Activated CD8-positive, alpha-beta T cell treated with anti-CD3 and anti-CD28 coated beads, Interleukin-2, amount 10 ng/mL, durations not matched to agents 7 days and 5 days (primary cell): ENCODE data around the gene CR1. TPM values are rescaled to one million over a fixed set of nuclear protein-coding genes. Genes with fewer than 3 reads are reported as not detected.
"Not testable (repeated sequence)": the region's sequence is repeated elsewhere in the genome, so short reads cannot be mapped to it uniquely, and the experiment has no call there.

Experiments
- ATAC-seq: fragments of 150-1000 bp; cut with Tn5 transposase; one replicate; pipeline ENCODE4 v1.10.0; 2021; ENCODE audit warnings: moderate library complexity
- CTCF ChIA-PET: fragments of 350-600 bp; sonication (Branson Sonifier 250); formaldehyde crosslinking; loops from one replicate; lab custom pipeline; 2021; ENCODE audit warnings: antibody characterized with exemption; lab: Charles Lee
- POLR2A ChIA-PET: fragments of 350-600 bp; sonication (Branson Sonifier 250); formaldehyde crosslinking; loops from one replicate; lab custom pipeline; 2021; ENCODE audit warnings: antibody characterized with exemption; lab: Charles Lee
- DNase-seq: peaks from one replicate; pipeline ENCODE4 v3.0.0-alpha.2; 2020
- H3K27ac Mint-ChIP-seq: one replicate; pipeline ENCODE4 v1.8.0; 2021; ENCODE audit warnings: mild to moderate bottlenecking, mixed read lengths
- H3K27me3 Mint-ChIP-seq: one replicate; pipeline ENCODE4 v1.8.0; 2021; ENCODE audit warnings: low read depth, mixed read lengths
- H3K36me3 Mint-ChIP-seq: one replicate; pipeline ENCODE4 v1.8.0; 2021; ENCODE audit warnings: low read depth, mixed read lengths
- H3K4me1 Mint-ChIP-seq: one replicate; pipeline ENCODE4 v1.8.0; 2021; ENCODE audit warnings: low read depth, mixed read lengths
- H3K4me3 Mint-ChIP-seq: one replicate; pipeline ENCODE4 v1.8.0; 2021; ENCODE audit warnings: mild to moderate bottlenecking, mixed read lengths
- H3K9me3 Mint-ChIP-seq: one replicate; pipeline ENCODE4 v1.8.0; 2022; ENCODE audit warnings: mixed read lengths; ENCODE audit not compliant: insufficient read depth
- total RNA-seq, 2 experiments: library from RNA; stranded (reverse); gene quantifications; one replicate each; pipeline ENCODE4 v1.2.3, GENCODE V29; 2021

The CR1 gene
- total RNA-seq, 2 experiments from 2014 or later, result 0.08 to 0.16 TPM

DNA sequence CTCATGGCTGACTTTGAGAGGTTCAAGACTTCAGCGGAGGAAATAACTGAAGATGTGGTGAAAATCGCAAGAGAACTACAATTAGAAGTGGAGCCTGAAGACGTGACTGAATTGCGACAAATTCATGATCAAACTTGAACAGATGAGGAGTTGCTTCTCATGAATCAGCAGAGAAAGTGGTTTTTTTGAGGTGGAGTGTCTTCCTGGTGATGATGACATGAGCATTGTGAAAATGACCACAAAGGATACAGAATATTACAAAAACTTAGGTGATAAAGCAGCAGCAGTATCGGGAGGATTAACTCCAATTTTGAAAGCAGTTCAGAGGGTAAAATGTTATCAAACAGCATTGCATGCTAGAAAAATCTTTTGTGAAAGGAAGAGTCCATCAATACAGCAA lies 58.9 kb downstream of the CR1 start:
- DNase-seq, H3K27me3 Mint-ChIP-seq, CTCF ChIA-PET, H3K4me1 Mint-ChIP-seq, POLR2A ChIA-PET, H3K27ac Mint-ChIP-seq, H3K9me3 Mint-ChIP-seq, H3K36me3 Mint-ChIP-seq, H3K4me3 Mint-ChIP-seq: not testable (repeated sequence)
- peak; percentile 49 for ATAC-seq

DNA sequence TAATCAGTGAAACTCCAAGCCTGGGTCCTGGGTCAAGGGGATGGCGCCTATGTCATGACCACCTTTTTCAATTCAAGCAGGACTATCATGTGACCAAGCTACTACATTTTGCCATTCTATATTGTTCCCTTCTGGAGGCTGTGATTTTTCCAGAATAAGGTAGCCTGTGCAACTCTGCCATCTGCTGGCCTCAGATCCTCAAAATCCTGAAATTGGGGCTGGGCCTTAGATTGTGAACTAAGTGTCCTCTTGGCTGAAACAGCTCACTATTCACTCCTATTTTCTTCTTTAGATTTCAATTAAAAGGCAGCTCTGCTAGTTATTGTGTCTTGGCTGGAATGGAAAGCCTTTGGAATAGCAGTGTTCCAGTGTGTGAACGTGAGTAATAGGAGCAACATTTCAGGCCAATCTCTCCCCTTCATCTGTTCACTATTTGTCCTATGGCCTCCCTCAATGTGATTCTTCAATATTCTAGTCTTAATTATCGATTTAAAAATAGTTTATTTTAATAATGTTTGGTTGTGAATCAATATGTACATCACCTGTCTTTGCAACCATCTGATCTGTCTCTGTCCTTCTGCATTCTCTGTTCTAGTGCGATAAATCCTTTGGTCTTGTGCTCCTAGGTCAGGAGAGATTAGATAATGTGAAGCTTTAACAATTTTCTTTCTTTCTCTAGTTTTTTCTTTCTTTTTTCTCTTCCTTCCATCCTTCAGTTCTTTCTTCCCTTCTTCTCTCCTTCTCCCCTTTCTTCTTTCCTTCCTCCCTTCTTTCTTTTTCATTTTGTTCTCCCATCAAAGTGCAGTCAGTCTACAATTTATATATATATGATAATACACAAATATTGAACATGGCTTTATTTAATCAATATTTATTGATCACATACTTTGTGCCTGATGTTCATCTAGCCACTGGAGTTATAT lies 69.8 kb downstream of the CR1 start:
- peak; percentile 42 for DNase-seq
- no peak for ATAC-seq
- ChIA-PET CTCF (interaction anchor here (1.0 to 1.2 kb wide), 3 partner anchors 64 to 476 kb away, joined by 3 to 4 read pairs (median 3); no protein-coding TSS in a partner anchor), POLR2A (no interaction called here)
- Mint-ChIP-seq H3K4me3 (no peak overlapping the region), H3K27ac (no peak overlapping the region), H3K9me3 (no peaks in the 10 kb centered on the region), H3K4me1 (no peaks in the 10 kb centered on the region), H3K27me3 (peaks cover 13% of the 10 kb centered on the region), H3K36me3 (no peaks in the 10 kb centered on the region)

DNA sequence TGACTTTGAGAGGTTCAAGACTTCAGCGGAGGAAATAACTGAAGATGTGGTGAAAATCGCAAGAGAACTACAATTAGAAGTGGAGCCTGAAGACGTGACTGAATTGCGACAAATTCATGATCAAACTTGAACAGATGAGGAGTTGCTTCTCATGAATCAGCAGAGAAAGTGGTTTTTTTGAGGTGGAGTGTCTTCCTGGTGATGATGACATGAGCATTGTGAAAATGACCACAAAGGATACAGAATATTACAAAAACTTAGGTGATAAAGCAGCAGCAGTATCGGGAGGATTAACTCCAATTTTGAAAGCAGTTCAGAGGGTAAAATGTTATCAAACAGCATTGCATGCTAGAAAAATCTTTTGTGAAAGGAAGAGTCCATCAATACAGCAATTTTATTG lies 76.0 kb downstream of the CR1 start:
- CTCF ChIA-PET, H3K27ac Mint-ChIP-seq, H3K4me3 Mint-ChIP-seq, DNase-seq, H3K4me1 Mint-ChIP-seq, H3K9me3 Mint-ChIP-seq, POLR2A ChIA-PET, H3K36me3 Mint-ChIP-seq: not testable (repeated sequence)
- peaks cover 18% of the 10 kb centered on the region for H3K27me3 Mint-ChIP-seq
- ATAC-seq, result peak; percentile 49

DNA sequence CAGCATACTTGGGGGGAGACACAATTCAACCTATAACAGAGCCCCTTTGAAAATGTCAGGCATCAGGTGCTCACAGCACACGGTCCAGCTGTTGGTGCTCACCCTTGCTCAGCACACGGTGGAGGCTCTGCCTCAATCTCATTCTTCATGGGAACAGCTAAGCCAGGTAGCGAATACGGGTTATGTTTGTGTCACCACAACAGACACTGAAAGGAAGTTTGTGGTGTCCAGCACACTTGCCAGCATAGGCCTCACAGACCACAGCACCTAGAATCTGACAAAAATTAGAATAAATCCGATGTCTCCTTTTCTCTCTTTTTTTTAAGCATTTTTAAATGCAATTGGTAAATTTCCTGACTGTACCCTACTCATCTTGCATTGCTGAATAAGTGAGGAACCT lies 77.1 kb downstream of the CR1 start:
- H3K4me3 Mint-ChIP-seq, H3K36me3 Mint-ChIP-seq, H3K9me3 Mint-ChIP-seq, H3K27ac Mint-ChIP-seq, CTCF ChIA-PET, H3K4me1 Mint-ChIP-seq, POLR2A ChIA-PET: not testable (repeated sequence)
- DNase-seq (peak; percentile 22), ATAC-seq (peak; percentile 58)
- peaks cover 13% of the 10 kb centered on the region for H3K27me3 Mint-ChIP-seq

DNA sequence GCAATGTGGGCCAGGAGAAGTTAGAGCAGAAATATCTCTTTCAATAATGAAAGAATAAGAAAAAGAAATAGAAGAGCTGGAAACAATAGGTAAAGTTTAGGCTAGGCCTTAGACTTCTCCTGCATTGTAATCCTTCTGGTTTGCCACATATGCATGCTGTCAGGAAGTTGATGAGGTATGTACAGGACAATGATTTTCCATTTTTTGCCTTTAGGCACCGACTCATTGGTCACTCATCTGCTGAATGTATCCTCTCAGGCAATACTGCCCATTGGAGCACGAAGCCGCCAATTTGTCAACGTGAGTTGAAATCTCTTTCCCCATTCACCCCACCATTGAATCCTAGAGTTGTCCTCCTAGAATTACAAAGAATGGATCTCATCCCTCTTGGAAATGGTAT lies 79.4 kb downstream of the CR1 start:
- CTCF ChIA-PET, H3K36me3 Mint-ChIP-seq, ATAC-seq, H3K4me3 Mint-ChIP-seq, H3K27ac Mint-ChIP-seq, H3K9me3 Mint-ChIP-seq, POLR2A ChIA-PET, DNase-seq: not testable (repeated sequence)
- Mint-ChIP-seq H3K4me1 (peaks cover 13% of the 10 kb centered on the region), H3K27me3 (peaks cover 13% of the 10 kb centered on the region)

DNA sequence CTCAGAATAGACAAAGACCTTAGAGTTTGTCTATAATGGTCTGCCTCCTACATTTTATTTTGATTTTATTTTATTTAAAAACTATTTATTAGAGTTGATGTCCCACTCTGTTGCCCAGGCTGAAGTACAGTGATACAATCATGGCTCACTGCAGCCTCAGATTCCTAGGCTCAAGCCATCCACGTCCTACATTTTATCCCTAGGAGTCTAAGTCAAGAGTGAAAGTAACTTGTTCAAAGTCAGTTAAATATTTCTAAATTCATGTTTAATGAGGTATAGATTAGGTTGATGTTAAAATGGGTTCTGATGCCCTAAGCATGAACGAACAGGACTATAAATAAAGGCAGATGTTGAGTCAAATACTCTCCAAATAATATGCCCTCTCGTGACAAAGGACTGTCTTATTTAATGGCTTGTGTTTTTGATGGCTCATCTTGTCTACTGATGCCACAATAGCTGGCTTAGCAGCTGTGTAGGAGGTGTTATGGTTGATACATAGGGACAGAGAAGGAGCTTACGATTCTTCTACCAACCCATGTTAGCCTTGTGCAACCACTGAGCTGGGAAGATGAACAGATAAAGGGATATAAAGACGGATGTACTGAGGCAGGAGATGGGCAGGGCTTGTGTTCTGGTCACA lies 83.0 kb downstream of the CR1 start:
- peaks cover 6% of the 10 kb centered on the region for H3K4me1 Mint-ChIP-seq
- H3K27ac Mint-ChIP-seq, result no peak overlapping the region
- H3K4me3 Mint-ChIP-seq, result no peak overlapping the region
- no peaks in the 10 kb centered on the region for H3K9me3 Mint-ChIP-seq
- DNase-seq (no peak), ATAC-seq (peak; percentile 46)
- CTCF ChIA-PET, result interaction anchor here (0.7 to 3.2 kb wide), 9 partner anchors 41 to 395 kb away, joined by 3 to 29 read pairs (median 9); no protein-coding TSS in a partner anchor
- POLR2A ChIA-PET, result interaction anchor here (0.7 kb wide), 1 partner anchor 217 kb away, joined by 3 read pairs; no protein-coding TSS in a partner anchor
- H3K36me3 Mint-ChIP-seq, result no peaks in the 10 kb centered on the region
- H3K27me3 Mint-ChIP-seq, result peaks cover 26% of the 10 kb centered on the region

DNA sequence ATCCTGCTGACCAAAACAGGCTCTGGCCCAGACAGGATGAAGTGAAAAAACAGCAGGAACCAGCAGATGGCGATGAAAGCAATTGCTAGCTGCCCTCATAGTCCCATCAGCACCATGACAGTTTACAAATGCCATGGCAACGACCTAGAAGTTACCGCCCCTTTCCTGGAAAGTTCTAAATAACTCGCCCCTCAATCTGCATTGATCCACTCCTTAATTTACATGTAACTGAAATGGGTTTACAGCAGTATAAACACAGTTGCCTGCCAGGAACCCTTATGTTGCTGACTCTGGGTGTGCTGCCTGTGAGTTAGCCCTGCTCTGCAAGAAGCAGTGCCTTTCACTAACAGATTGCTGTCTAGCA lies 83.5 kb downstream of the CR1 start:
- no peak overlapping the region for H3K4me3 Mint-ChIP-seq
- no peaks in the 10 kb centered on the region for H3K9me3 Mint-ChIP-seq
- peak; percentile 67 for DNase-seq
- ChIA-PET CTCF (interaction anchor here (0.7 to 3.2 kb wide), 10 partner anchors 24 to 395 kb away, joined by 3 to 29 read pairs (median 7); no protein-coding TSS in a partner anchor), POLR2A (interaction anchor here (0.7 kb wide), 1 partner anchor 217 kb away, joined by 3 read pairs; no protein-coding TSS in a partner anchor)
- H3K4me1 Mint-ChIP-seq, result peaks cover 6% of the 10 kb centered on the region
- peaks cover 25% of the 10 kb centered on the region for H3K27me3 Mint-ChIP-seq
- peak; percentile 90 for ATAC-seq
- no peaks in the 10 kb centered on the region for H3K36me3 Mint-ChIP-seq
- no peak overlapping the region for H3K27ac Mint-ChIP-seq

DNA sequence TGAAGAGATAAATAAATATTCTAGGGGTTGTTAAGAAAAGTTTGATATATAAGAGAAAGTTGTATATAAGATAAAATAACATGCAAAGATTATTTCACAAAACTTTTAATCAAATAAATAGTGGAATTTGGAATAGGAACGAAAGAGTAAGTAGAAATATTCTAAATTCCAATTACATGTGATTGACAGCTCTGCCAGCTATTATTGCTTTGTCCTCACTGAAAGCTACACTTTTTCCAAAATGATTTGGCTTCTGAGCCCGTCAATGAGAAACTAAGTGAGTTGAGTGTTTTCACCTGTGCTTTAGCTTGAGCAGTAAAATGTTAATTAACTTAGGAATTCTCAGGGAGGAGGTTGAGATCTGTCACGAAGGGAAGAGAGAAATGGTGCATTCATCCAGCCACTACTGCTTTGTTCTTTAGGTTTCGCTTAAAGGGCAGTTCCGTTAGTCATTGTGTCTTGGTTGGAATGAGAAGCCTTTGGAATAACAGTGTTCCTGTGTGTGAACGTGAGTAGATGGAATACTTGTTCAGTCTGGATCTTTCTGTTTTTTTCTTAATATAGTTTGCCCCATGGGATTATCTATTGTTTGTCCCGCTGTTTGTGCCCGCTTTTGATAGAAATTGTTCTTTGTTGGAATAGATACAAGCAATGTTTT lies 85.7 kb downstream of the CR1 start:
- no peak for ATAC-seq
- peaks cover 6% of the 10 kb centered on the region for H3K4me1 Mint-ChIP-seq
- H3K27ac Mint-ChIP-seq, result no peak overlapping the region
- POLR2A ChIA-PET, result no interaction called here
- H3K36me3 Mint-ChIP-seq, result no peaks in the 10 kb centered on the region
- H3K4me3 Mint-ChIP-seq, result no peak overlapping the region
- CTCF ChIA-PET, result interaction anchor here (1.2 kb wide), 1 partner anchor 215 kb away, joined by 3 read pairs; no protein-coding TSS in a partner anchor
- no peaks in the 10 kb centered on the region for H3K9me3 Mint-ChIP-seq
- DNase-seq, result no peak
- H3K27me3 Mint-ChIP-seq, result peaks cover 15% of the 10 kb centered on the region

DNA sequence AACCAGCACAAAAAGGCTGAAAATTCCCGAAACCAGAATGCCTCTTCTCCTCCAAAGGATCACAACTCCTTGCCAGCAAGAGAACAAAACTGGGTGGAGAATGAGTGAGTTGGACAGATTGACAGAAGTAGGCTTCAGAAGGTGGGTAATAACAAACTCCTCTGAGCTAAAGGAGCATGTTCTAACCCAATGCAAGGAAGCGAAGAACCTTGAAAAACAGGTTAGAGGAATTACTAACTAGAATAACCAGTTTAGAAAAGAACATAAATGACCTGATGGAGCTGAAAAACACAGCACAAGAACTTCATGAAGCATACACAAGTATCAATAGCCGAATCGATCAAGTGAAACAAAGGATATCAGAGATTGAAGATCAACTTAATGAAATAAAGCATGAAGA lies 93.5 kb downstream of the CR1 start:
- DNase-seq, H3K36me3 Mint-ChIP-seq, H3K4me3 Mint-ChIP-seq, CTCF ChIA-PET, H3K9me3 Mint-ChIP-seq, ATAC-seq, H3K4me1 Mint-ChIP-seq, H3K27ac Mint-ChIP-seq: not testable (repeated sequence)
- peaks cover 28% of the 10 kb centered on the region for H3K27me3 Mint-ChIP-seq
- POLR2A ChIA-PET, result interaction anchor here (0.6 kb wide), 1 partner anchor 1887 kb away, joined by 3 read pairs; no protein-coding TSS in a partner anchor

DNA sequence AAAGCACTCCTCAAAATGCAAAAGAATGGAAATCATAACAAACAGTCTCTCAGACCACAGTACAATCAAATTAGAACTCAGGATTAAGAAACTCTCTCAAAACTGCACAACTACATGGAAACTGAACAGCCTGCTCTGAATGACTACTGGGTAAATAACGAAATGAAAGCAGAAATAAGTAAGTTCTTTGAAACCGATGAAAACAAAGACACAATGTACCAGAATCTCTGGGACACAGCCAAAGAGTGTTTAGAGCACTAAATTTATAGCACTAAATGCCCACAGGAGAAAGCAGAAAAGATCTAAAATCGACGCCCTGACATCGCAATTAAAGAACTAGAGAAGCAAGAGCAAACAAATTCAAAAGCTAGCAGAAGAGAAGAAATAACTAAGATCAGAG lies 95.2 kb downstream of the CR1 start:
- H3K36me3 Mint-ChIP-seq, H3K27ac Mint-ChIP-seq, H3K9me3 Mint-ChIP-seq, ATAC-seq, H3K4me3 Mint-ChIP-seq, H3K4me1 Mint-ChIP-seq, POLR2A ChIA-PET, DNase-seq: not testable (repeated sequence)
- CTCF ChIA-PET, result interaction anchor here (1.3 kb wide), 1 partner anchor 29 kb away, joined by 3 read pairs; no protein-coding TSS in a partner anchor
- peaks cover 30% of the 10 kb centered on the region for H3K27me3 Mint-ChIP-seq

DNA sequence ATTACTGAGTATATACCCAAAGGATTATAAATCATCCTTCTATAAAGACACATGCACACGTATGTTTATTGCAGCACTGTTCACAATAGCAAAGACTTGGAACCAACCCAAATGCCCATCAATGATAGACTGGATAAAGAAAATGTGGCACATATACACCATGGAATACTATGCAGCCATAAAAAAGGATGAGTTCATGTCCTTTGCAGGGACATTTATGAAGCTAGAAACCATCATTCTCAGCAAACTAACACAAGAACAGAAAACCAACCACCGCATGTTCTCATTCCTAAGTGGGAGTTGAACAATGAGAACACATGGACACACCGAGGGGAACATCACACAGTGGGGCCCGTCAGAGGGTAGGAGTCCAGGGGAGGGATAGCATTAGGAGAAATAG lies 98.1 kb downstream of the CR1 start:
- DNase-seq, ATAC-seq, H3K36me3 Mint-ChIP-seq, H3K4me1 Mint-ChIP-seq, H3K9me3 Mint-ChIP-seq, H3K4me3 Mint-ChIP-seq, POLR2A ChIA-PET, CTCF ChIA-PET, H3K27ac Mint-ChIP-seq: not testable (repeated sequence)
- peaks cover 29% of the 10 kb centered on the region for H3K27me3 Mint-ChIP-seq
